ENCODE data around the gene PSMB10. TPM values are rescaled to one million over a fixed set of nuclear protein-coding genes. Genes with fewer than 3 reads are reported as not detected.
"Not testable (repeated sequence)": the region's sequence is repeated elsewhere in the genome, so short reads cannot be mapped to it uniquely, and the experiment has no call there.

The PSMB10 gene
- total RNA-seq, 2 experiments from 2014 or later = 220 to 246 TPM

DNA sequence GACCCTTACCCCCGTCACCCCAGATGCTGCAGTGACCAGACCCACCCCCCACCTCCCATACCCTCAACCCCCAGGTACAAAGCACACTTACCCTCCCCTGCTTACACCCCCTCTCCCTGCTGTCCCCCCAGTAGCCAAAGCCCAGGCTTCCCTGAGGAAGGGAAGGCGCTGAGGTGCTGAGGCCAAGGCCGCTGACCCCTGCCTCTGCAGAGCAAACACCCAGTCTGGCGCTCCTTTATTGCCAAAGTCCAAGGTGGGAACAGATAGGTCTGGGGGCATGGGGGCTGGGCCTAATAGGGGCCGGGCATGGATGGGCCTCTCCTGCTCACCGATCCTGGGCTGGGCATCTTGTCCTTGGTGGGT is 6.6 kb upstream of the PSMB10 start:
- no peaks in the 10 kb centered on the region for H3K9me3 Mint-ChIP-seq
- POLR2A ChIA-PET = no interaction called here
- no peak for DNase-seq
- peaks cover 17% of the 10 kb centered on the region for H3K36me3 Mint-ChIP-seq
- H3K4me1 Mint-ChIP-seq = peaks cover 27% of the 10 kb centered on the region
- no peak for ATAC-seq (ENCODE audit: low read depth)
- H3K27ac Mint-ChIP-seq = no peak overlapping the region
- no peak overlapping the region for H3K4me3 Mint-ChIP-seq
- H3K27me3 Mint-ChIP-seq = no peaks in the 10 kb centered on the region

GRCh38 chr16:67942510-67943255 is 6.0 kb upstream of the PSMB10 start:
- H3K27me3 Mint-ChIP-seq = no peaks in the 10 kb centered on the region
- H3K9me3 Mint-ChIP-seq = no peaks in the 10 kb centered on the region
- DNase-seq = no peak
- POLR2A ChIA-PET = interaction anchor here (1.2 to 1.3 kb wide), 2 partner anchors 14 to 26 kb away, joined by 4 to 5 read pairs; partner anchors contain the start of gene SLC12A4
- H3K36me3 Mint-ChIP-seq = peaks cover 14% of the 10 kb centered on the region
- peaks cover 27% of the 10 kb centered on the region for H3K4me1 Mint-ChIP-seq
- no peak for ATAC-seq (ENCODE audit: low read depth)
- no peak overlapping the region for H3K4me3 Mint-ChIP-seq
- H3K27ac Mint-ChIP-seq = no peak overlapping the region

DNA sequence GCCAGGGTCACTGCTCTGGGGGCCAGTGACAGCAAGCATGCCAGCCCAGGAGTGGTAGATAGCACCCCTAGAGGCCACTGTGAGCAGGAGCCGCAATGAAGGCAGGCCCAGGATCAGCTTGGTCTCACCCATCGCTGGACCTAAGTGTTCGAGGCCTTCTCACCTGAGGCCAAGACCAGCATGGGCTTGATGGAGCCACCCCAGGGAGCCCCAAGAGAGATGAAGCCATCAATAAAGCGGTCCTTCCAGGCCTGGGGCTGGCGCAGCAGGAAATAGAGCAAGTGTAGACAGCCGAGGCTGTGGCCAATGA is 5.5 kb upstream of the PSMB10 start:
- no peaks in the 10 kb centered on the region for H3K27me3 Mint-ChIP-seq
- POLR2A ChIA-PET = interaction anchor here (1.2 to 1.3 kb wide), 2 partner anchors 14 to 27 kb away, joined by 4 to 5 read pairs; partner anchors contain the start of gene SLC12A4
- peak; percentile 35 for ATAC-seq (ENCODE audit: low read depth)
- H3K36me3 Mint-ChIP-seq = peaks cover 17% of the 10 kb centered on the region
- H3K4me1 Mint-ChIP-seq = peaks cover 30% of the 10 kb centered on the region
- no peak overlapping the region for H3K4me3 Mint-ChIP-seq
- H3K9me3 Mint-ChIP-seq = no peaks in the 10 kb centered on the region
- peak overlapping the region; percentile 51 for H3K27ac Mint-ChIP-seq
- no peak for DNase-seq

GRCh38 chr16:67941469-67942199 is 5.0 kb upstream of the PSMB10 start:
- Mint-ChIP-seq H3K4me1 (peaks cover 33% of the 10 kb centered on the region), H3K27ac (peak overlapping the region; percentile 61), H3K9me3 (no peaks in the 10 kb centered on the region), H3K36me3 (peaks cover 17% of the 10 kb centered on the region), H3K27me3 (no peaks in the 10 kb centered on the region), H3K4me3 (peak overlapping the region; percentile 3)
- POLR2A ChIA-PET = interaction anchor here (0.7 to 1.5 kb wide), 8 partner anchors 13 to 129 kb away, joined by 3 to 6 read pairs (median 4); partner anchors contain the start of genes PSKH1 and SLC12A4
- no peak for DNase-seq
- ATAC-seq (ENCODE audit: low read depth) = no peak

- peak overlapping the region; percentile 64 for H3K4me3 Mint-ChIP-seq
- no peaks in the 10 kb centered on the region for H3K9me3 Mint-ChIP-seq
- H3K27me3 Mint-ChIP-seq = no peaks in the 10 kb centered on the region
- peaks cover 18% of the 10 kb centered on the region for H3K36me3 Mint-ChIP-seq
- no peak for DNase-seq
- ATAC-seq (ENCODE audit: low read depth) = no peak
- POLR2A ChIA-PET = interaction anchor here (0.7 to 1.6 kb wide), 13 partner anchors 9 to 145 kb away, joined by 3 to 8 read pairs (median 3); partner anchors contain the start of genes CTRL, DDX28, DUS2 and NFATC3
- peak overlapping the region; percentile 75 for H3K27ac Mint-ChIP-seq
- H3K4me1 Mint-ChIP-seq = peaks cover 32% of the 10 kb centered on the region
Measured at GRCh38 chr16:67940446-67941089, 3.9 kb upstream of the PSMB10 start.

DNA sequence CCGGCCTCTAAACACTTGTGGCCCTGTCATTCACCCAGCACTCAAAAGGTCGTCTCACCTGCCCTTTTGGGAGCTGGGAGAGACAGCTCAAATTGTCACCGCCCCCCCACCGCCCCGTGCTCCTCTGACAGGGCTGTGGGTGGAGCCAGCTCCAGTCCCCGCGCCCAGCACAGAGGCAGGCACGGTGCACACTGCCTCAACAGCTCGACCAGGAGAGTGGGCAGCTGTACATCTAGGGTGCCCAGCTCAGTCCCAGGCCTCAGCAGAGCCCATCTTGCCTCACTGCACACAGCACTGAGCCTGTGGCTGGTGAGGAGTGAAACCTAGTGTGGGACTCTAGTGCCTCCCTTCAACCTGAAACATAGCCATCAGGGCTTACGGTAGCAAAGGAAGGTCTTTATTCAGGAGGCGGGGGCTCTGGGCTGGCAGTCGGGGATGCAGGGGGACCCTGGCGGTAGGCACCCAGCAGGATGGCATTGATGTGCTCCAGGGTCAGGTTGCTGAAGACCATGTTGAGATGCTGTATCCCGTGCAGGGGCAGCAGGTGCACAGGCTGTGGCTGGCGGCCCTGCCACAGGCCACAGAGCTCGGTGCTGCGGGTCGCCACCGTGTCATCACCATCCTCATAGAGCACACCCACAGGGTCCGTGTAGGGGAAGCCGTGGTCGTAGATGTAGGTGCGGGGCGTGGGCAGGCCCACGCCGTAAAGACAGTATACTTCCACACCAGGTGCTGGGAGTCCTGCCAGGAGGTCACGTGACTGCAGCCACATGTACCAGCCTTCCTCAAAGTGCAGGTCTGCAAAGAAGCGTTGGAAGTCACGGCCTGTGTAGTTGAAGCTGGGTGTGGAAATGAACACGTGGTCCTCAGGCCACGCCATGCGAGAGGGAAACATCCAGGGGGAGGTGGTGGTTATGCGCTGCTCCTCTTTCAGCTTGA is 3.1 kb upstream of the PSMB10 start:
- Mint-ChIP-seq H3K4me1 (peaks cover 39% of the 10 kb centered on the region), H3K27ac (peak overlapping the region; percentile 75), H3K9me3 (no peaks in the 10 kb centered on the region), H3K27me3 (no peaks in the 10 kb centered on the region), H3K36me3 (peaks cover 26% of the 10 kb centered on the region), H3K4me3 (peak overlapping the region; percentile 64)
- ATAC-seq (ENCODE audit: low read depth) (no peak), DNase-seq (peak; percentile 62)
- POLR2A ChIA-PET = interaction anchor here (0.7 to 1.6 kb wide), 11 partner anchors 8 to 402 kb away, joined by 3 to 8 read pairs (median 4); partner anchors contain the start of genes CTRL, DDX28, DUS2 and NFATC3

- ATAC-seq (ENCODE audit: low read depth) = not testable (repeated sequence)
- POLR2A ChIA-PET = interaction anchor here (1.3 to 3.6 kb wide), 7 partner anchors 28 to 131 kb away, joined by 3 to 27 read pairs (median 8); partner anchors contain the start of genes SLC12A4 and TSNAXIP1
- H3K4me1 Mint-ChIP-seq = peaks cover 43% of the 10 kb centered on the region
Measured at GRCh38 chr16:67937713-67938112, 1.1 kb upstream of the PSMB10 start.

GRCh38 chr16:67936880-67937605 is 393 bp upstream of the PSMB10 start:
- no peaks in the 10 kb centered on the region for H3K9me3 Mint-ChIP-seq
- no peaks in the 10 kb centered on the region for H3K27me3 Mint-ChIP-seq
- peaks cover 40% of the 10 kb centered on the region for H3K4me1 Mint-ChIP-seq
- POLR2A ChIA-PET = interaction anchor here (0.6 to 3.6 kb wide), 28 partner anchors 10 to 455 kb away, joined by 3 to 27 read pairs (median 7); partner anchors contain the start of genes ACD, ATP6V0D1, EDC4 and NFATC3
- ATAC-seq (ENCODE audit: low read depth) (peak; percentile 59), DNase-seq (no peak)
- peak overlapping the region; percentile 99 for H3K4me3 Mint-ChIP-seq
- peaks cover 27% of the 10 kb centered on the region for H3K36me3 Mint-ChIP-seq
- H3K27ac Mint-ChIP-seq = peak overlapping the region; percentile 96

More at GRCh38 chr16:67937713-67938112, 1.1 kb upstream of the PSMB10 start:
- H3K36me3 Mint-ChIP-seq = peaks cover 27% of the 10 kb centered on the region
- peak overlapping the region; percentile 99 for H3K4me3 Mint-ChIP-seq
- H3K27me3 Mint-ChIP-seq, DNase-seq, H3K9me3 Mint-ChIP-seq: not testable (repeated sequence)
- peak overlapping the region; percentile 96 for H3K27ac Mint-ChIP-seq

GRCh38 chr16:67935402-67936123 is 1.1 kb downstream of the PSMB10 start:
- Mint-ChIP-seq H3K4me3 (peak overlapping the region; percentile 99), H3K4me1 (peaks cover 31% of the 10 kb centered on the region), H3K27me3 (no peaks in the 10 kb centered on the region), H3K27ac (peak overlapping the region; percentile 96), H3K9me3 (no peaks in the 10 kb centered on the region), H3K36me3 (peaks cover 25% of the 10 kb centered on the region)
- ATAC-seq (ENCODE audit: low read depth) (peak; percentile 84), DNase-seq (peak; percentile 90)
- POLR2A ChIA-PET = interaction anchor here (0.6 to 3.6 kb wide), 46 partner anchors 9 to 454 kb away, joined by 3 to 27 read pairs (median 4); partner anchors contain the start of genes ACD, ATP6V0D1, CARMIL2 and CTCF

- POLR2A ChIA-PET = interaction anchor here (0.6 to 3.6 kb wide), 39 partner anchors 10 to 453 kb away, joined by 3 to 27 read pairs (median 4); partner anchors contain the start of genes ACD, ATP6V0D1, CARMIL2 and DPEP2
- Mint-ChIP-seq H3K9me3 (no peaks in the 10 kb centered on the region), H3K36me3 (peaks cover 24% of the 10 kb centered on the region), H3K4me1 (peaks cover 26% of the 10 kb centered on the region), H3K27ac (peak overlapping the region; percentile 96), H3K27me3 (no peaks in the 10 kb centered on the region), H3K4me3 (peak overlapping the region; percentile 99)
- DNase-seq (no peak), ATAC-seq (ENCODE audit: low read depth) (no peak)
Measured at GRCh38 chr16:67935101-67935401, 1.6 kb downstream of the PSMB10 start.

Data from activated naive CD8-positive, alpha-beta T cell treated with anti-CD3 and anti-CD28 coated beads, Interleukin-2, amount 10 ng/mL, durations not matched to agents 7 days and 5 days (primary cell).